SW480 (cell line): ENCODE data around the gene PIK3R5.

Experiments used
- DNase-seq: peaks from one replicate; pipeline ENCODE4 v3.0.0-alpha.2; 2016; ENCODE audit warnings: low spot score

The PIK3R5 gene

DNA sequence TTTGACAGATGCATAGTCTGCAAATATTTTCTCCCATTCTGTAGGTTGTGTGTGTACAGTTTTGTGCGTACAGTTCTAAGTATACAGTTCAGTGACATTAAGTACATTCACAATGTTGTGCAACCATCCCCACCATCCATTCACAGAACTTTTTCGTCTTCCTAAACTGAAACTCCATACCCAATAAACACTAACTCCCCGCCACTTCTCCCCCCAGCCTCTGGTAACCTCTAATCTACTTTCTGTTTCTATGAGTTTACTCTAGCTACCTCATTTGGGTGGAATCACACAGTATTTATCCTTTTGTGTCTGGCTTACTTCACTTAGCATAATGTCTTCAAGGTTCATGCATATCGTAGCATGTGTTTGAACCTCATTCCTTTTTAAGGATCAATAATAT is 14.3 kb downstream of the PIK3R5 start:
- no peak for DNase-seq

DNA sequence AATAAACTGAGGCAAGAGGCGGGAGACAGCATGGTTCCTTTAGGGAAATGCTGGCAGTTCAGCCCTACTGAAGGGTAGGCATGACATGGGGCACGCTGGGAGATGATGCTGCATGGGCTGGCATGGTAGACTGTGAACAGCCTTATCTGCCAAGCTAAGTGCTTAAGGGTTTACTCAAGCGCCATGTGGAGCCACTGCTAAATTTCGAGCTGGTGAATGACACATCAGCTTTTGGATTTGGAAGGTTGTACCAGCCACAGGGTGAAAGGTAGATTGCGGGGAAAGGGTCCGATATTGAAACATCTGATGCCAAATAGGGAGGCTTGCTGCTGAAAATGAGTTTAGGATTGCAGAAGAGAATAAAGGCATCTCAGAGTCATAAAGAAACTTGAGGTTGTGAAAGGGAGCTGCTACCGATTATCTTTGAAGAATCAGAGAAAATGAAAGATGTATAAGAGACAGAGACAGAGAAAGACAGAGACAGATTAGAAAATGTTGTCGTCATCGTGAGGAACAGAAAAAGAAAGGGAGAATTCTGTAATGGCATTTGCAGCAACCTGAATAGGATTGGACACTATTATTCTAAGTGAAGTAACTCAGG is 16.3 kb downstream of the PIK3R5 start:
- DNase-seq, result no peak

- DNase-seq, result no peak
Observed at GRCh38 chr17:8948462-8948861, 17.0 kb downstream of the PIK3R5 start.

DNA sequence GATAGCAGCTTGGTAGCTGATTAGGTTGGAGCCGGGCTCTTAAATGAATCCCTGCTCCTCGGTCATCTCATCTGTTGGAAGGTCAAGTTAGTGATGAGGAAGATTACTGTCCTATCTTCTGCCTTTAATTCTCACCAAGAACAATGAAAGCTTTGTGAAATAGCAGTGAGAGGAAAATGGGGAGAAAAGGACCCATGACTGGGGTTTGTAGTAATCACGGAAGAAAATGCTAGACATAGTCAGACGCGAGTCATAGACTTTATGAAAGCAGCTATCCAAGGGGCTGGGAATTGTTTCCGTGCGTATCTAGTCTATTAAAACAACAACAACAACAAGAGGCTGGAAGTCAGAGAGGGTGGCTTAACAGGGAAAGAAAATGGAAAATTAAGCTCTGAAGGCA is 18.3 kb downstream of the PIK3R5 start:
- no peak for DNase-seq

- DNase-seq, result no peak
Observed at GRCh38 chr17:8946476-8946875, 19.0 kb downstream of the PIK3R5 start.

GRCh38 chr17:8946071-8946470 is 19.4 kb downstream of the PIK3R5 start:
- DNase-seq, result no peak

DNA sequence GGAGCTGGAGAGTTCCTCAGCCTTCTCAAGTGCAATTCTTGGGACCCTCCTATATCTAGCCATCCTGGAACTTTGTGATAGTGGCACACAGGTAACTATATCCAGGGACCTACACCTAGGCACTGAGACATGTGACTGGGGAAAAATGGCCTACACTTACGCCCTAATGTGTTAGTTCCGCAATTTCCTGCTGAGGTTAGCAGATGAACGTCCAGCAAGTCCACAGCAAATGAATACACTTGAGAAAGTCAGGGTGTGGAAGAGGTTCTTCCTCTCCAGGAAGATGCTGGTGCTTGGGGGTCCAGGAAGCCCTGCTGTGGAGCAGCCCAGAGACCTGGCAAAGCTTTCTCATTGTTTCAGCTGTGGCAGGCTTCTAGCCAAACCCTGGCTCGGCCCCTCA is 20.8 kb downstream of the PIK3R5 start:
- no peak for DNase-seq

DNA sequence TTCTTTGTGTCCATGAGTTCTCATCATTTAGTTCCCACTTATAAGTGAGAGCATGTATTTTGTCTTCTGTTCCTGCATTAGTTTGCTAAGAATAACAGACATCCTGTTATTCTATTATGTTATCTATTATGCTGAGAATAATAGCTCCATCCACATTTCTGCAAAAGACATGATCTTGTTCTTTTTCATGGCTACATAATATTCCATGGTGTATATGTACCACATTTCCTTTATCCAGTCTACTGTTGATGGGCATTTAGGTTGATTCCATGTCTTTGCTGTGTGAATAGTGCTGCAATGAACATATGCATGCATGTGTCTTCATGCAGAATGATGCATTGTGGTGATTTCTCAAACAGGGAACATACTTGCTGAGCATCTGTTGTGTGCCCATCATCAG is 21.4 kb downstream of the PIK3R5 start:
- no peak for DNase-seq

GRCh38 chr17:8941980-8942622 is 23.4 kb downstream of the PIK3R5 start:
- DNase-seq, result no peak

DNA sequence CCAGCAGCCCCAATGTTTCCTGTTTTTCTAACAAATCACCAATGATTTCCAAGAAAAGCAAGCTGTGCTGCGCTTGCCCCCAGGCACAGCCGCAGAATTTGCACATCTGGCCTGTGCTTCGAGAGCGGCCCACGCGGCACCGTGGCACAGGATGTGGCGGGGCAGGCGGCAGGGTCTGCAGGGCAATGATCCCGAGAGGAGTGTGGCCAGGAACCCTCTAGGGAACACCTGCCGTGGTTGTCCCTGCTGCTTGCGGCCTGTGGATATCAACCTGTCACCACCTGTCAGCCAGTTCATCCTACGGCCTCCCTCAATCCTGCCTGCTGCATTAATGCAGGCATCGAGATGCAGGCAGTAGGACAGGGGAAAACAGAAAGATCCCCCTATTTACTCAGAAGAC is 24.0 kb downstream of the PIK3R5 start:
- DNase-seq, result no peak

GRCh38 chr17:8940866-8941471 is 24.5 kb downstream of the PIK3R5 start:
- DNase-seq, result no peak

- DNase-seq, result no peak
Observed at GRCh38 chr17:8939496-8940334, 25.8 kb downstream of the PIK3R5 start.

DNA sequence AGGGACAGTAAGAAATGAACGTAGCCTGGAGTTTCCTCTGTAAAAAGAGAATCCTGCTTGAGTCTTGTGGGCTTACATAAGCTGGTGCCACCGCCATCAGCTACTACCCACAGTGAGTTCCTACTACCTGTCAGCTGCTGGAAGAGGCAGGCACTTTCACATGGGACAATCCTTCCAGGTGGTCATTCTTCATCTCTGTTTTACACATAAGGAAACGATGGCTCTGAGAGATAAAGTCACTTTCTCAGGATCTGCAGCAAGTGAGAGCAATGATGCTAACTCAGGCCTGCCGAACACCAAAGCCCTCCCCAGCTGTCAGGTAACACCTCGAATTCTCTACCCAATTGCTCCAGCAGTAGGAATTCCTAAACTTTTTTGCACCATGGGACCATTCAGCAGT is 26.6 kb downstream of the PIK3R5 start:
- DNase-seq, result no peak

- DNase-seq, result peak; percentile 41
Observed at GRCh38 chr17:8935191-8935590, 30.3 kb downstream of the PIK3R5 start.

GRCh38 chr17:8934346-8934745 is 31.2 kb downstream of the PIK3R5 start:
- DNase-seq, result no peak

DNA sequence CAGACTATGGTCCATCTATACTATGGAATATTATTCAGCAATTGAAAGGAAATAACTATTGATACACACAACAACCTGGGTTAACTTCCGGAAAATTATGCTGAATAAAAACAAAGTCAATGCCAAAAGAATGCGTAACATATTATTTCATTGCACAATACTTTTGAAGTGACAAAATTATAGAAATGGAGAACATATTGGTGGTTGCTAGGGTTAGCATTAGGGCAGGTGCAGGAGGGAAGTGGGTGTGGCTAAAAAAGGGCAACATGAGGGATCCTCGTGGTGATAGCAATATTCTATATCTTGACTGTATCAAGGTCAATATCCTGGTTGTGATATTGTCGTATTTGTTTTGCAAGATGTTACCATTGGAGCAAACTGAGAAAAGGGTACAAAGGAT is 34.9 kb downstream of the PIK3R5 start:
- DNase-seq, result no peak

GRCh38 chr17:8928347-8928746 is 37.2 kb downstream of the PIK3R5 start:
- DNase-seq, result no peak

- no peak for DNase-seq
Observed at GRCh38 chr17:8927395-8927794, 38.1 kb downstream of the PIK3R5 start.

GRCh38 chr17:8925808-8926207 is 39.7 kb downstream of the PIK3R5 start:
- DNase-seq, result no peak

- no peak for DNase-seq
Observed at GRCh38 chr17:8925141-8925540, 40.4 kb downstream of the PIK3R5 start.

DNA sequence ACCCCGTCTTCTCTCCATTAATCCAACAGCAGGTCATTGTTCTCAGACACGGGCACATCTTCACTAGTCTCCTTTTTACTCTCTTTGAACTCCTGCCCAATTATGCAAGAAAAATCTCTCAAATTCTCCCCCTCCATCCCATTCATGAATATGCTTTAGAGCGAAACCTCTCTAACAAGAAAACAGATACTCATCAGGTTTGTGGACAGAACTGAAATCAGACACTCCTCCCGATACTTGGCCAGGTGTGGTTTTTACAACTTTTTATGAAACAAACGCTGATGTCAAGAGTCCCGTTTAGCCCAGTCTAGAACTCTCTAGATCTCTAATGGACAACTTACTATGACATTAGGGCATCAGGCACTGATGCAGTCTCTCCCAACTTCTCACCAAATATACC is 40.9 kb downstream of the PIK3R5 start:
- DNase-seq, result no peak

- no peak for DNase-seq
Observed at GRCh38 chr17:8923762-8924161, 41.7 kb downstream of the PIK3R5 start.

DNA sequence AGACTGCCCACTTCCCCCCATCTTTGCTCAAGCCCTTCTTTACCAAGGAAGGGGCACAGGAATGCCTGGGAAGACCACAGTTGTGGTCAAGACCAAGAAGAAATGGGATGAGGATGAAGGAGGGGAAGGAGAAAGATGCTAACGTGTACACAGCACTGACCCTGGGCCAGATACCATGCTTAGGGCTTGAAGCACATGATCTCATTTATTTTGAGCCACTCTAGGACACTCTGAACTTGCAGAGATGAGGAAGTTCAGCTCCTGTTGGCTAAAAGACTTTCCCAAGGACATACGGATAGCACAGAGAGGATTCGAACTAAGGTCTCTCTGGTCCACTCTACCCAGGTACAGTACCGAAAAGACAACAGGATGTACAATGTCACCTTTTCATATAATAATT is 42.6 kb downstream of the PIK3R5 start:
- no peak for DNase-seq
